Memory B cell (primary cell): ENCODE measurements around the gene MYLK.
"Not testable (repeated sequence)": the region's sequence is repeated elsewhere in the genome, so short reads cannot be mapped to it uniquely, and the experiment has no call there.

ENCODE experiments used
- ATAC-seq: fragments of 150-1000 bp; cut with Tn5 transposase; 2 replicates; pipeline ENCODE4 v1.10.0; 2021; ENCODE audit warnings: low read depth, mild to moderate bottlenecking, moderate library complexity
- DNase-seq, 2 donors: peaks; one replicate each; pipeline ENCODE4 v3.0.0; 2022; ENCODE audit warnings: low spot score in 2 of 2
- H3K27ac Mint-ChIP-seq: one replicate; pipeline ENCODE4 v1.8.0; 2022; ENCODE audit warnings: mild to moderate bottlenecking, moderate library complexity, mixed read lengths
- H3K27me3 Mint-ChIP-seq: one replicate; pipeline ENCODE4 v1.8.0; 2022; ENCODE audit warnings: mixed read lengths
- H3K36me3 Mint-ChIP-seq: one replicate; pipeline ENCODE4 v1.8.0; 2022; ENCODE audit warnings: mild to moderate bottlenecking, mixed read lengths
- H3K4me1 Mint-ChIP-seq: one replicate; pipeline ENCODE4 v1.8.0; 2022; ENCODE audit warnings: mixed read lengths
- H3K4me3 Mint-ChIP-seq: one replicate; pipeline ENCODE4 v1.8.0; 2022; ENCODE audit warnings: mild to moderate bottlenecking, moderate library complexity, mixed read lengths
- H3K9me3 Mint-ChIP-seq: one replicate; pipeline ENCODE4 v1.8.0; 2022; ENCODE audit warnings: mixed read lengths

MYLK gene

DNA sequence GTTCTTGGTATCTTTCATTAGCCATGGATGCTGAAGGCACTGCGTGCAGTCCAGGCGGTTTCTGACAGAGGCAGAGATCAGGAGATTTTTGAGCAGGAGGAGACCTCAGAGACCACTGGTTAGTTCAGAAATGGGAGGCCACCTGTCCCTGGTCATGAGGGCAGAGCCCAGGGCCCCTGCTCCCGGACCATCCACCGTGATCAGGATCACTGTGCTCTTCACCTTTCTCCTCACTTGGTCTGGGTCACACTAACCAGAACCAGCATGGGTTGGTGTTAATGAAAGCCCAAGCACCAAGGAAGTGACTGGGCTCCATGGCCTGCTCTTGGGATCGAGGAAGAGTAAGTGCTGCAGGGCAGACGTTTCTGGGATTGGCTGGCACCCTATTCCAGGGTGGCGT is 257.3 kb downstream of the MYLK start:
- peaks cover 7% of the 10 kb centered on the region for H3K27me3 Mint-ChIP-seq
- H3K27ac Mint-ChIP-seq, result no peak overlapping the region

DNA sequence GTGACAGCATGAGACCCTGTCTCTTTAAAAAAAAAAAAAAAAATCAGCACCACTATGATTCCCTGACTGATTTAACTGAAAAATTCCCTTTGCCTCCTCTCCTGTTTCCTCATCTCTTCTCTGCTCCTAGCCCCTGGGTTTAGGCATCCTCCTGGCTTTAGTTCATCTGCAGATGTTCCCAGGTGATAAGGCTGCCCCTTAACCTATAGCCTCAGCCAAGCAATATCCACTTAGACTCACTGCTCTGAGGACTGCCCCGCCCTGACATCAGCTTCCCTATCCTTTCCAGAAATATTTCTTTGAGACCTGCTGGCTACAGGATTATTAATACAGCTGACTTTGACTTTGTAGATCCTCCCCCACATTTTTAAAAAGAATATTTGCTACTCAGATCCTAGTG is 259.8 kb downstream of the MYLK start:
- Mint-ChIP-seq H3K4me1 (peaks cover under 1% of the 10 kb centered on the region), H3K36me3 (peaks cover 2% of the 10 kb centered on the region), H3K4me3 (no peak overlapping the region), H3K9me3 (no peaks in the 10 kb centered on the region), H3K27me3 (peaks cover 5% of the 10 kb centered on the region), H3K27ac (no peak overlapping the region)
- DNase-seq, result no peak
- ATAC-seq, result no peak

More for the DNA sequence above, 257.3 kb downstream of the MYLK start:
- Mint-ChIP-seq H3K4me3 (no peak overlapping the region), H3K4me1 (no peaks in the 10 kb centered on the region), H3K9me3 (no peaks in the 10 kb centered on the region), H3K36me3 (peaks cover 8% of the 10 kb centered on the region)
- DNase-seq (no peak), ATAC-seq (no peak)

DNA sequence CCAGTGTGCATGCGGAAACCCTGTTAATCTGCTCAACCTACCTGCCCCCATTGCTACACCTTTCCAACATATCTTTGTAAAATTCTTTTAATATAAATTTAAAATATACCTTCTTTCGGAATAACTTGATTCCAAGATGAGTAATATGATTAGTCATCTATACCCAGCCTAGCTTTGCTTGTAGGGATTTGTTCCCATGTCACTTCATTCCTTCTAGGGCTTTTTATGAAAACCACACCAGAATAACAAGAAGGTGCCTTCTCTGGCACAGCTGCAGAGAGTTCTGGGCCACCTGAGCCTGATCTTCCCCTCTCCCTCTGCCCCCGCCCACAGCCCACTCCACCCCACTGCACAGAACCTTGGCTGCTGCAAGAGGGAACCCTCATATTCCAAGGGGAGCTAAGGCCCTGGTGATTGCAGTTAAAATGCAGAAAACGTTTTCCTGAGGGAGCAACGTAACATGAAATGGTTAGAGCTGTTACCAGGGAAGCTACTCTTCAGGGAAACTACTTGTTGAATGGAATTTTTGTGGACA is 260.7 kb downstream of the MYLK start:
- DNase-seq (no peak), ATAC-seq (no peak)
- Mint-ChIP-seq H3K36me3 (no peaks in the 10 kb centered on the region), H3K4me3 (no peak overlapping the region), H3K27ac (no peak overlapping the region), H3K27me3 (peaks cover 4% of the 10 kb centered on the region), H3K9me3 (no peaks in the 10 kb centered on the region), H3K4me1 (peaks cover 6% of the 10 kb centered on the region)

DNA sequence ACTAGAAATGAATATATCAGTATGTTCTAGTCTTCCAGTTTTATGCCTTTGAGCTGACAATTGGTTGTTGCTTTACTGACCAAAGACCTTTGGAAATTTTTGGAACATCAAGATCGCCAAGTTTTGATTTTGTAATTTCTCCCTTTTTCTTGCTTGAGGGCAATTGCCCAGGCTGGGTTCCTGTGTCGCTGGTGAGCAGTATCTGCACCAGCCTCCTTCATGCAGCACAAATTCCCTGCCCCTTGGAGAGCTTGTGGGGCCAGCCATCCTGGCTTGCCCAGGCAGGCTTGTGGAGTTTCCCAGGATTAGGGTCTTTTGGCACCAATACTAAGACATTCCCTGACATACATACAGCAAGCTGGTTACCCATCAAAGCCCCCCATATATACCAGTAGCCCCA is 261.4 kb downstream of the MYLK start:
- no peak for DNase-seq
- H3K36me3 Mint-ChIP-seq, result no peaks in the 10 kb centered on the region
- no peak overlapping the region for H3K4me3 Mint-ChIP-seq
- ATAC-seq, result no peak
- H3K9me3 Mint-ChIP-seq, result no peaks in the 10 kb centered on the region
- H3K4me1 Mint-ChIP-seq, result peaks cover 7% of the 10 kb centered on the region
- H3K27ac Mint-ChIP-seq, result no peak overlapping the region
- peaks cover 3% of the 10 kb centered on the region for H3K27me3 Mint-ChIP-seq

DNA sequence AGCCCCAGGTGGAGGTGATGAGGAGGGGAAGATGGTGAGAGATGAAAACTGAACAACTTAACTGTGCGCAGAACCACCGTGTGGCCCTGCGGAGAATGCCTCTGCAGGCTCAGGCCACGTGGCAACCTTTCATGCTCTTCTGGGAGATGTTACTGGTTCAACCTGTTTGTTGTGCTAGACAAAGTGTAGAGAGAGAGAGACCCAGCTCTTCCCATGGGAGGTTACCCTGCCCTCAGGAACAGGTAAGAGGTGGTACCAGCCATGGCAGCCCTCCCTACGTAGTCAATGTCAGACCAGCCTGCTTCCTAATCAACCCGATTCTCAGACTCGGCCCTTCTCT is 262.3 kb downstream of the MYLK start:
- no peaks in the 10 kb centered on the region for H3K9me3 Mint-ChIP-seq
- ATAC-seq, result no peak
- H3K27me3 Mint-ChIP-seq, result peaks cover 3% of the 10 kb centered on the region
- H3K27ac Mint-ChIP-seq, result no peak overlapping the region
- H3K36me3 Mint-ChIP-seq, result no peaks in the 10 kb centered on the region
- H3K4me1 Mint-ChIP-seq, result peaks cover 7% of the 10 kb centered on the region
- no peak overlapping the region for H3K4me3 Mint-ChIP-seq
- no peak for DNase-seq

GRCh38 chr3:123621186-123621849 is 262.8 kb downstream of the MYLK start:
- Mint-ChIP-seq H3K27ac (no peak overlapping the region), H3K36me3 (no peaks in the 10 kb centered on the region), H3K9me3 (no peaks in the 10 kb centered on the region), H3K4me3 (no peak overlapping the region), H3K4me1 (peaks cover 7% of the 10 kb centered on the region), H3K27me3 (peaks cover 3% of the 10 kb centered on the region)
- no peak for DNase-seq
- no peak for ATAC-seq

GRCh38 chr3:123620343-123620742 is 263.8 kb downstream of the MYLK start:
- Mint-ChIP-seq H3K9me3 (no peaks in the 10 kb centered on the region), H3K36me3 (no peaks in the 10 kb centered on the region), H3K4me3 (no peak overlapping the region), H3K27ac (no peak overlapping the region), H3K27me3 (peaks cover 3% of the 10 kb centered on the region), H3K4me1 (peaks cover 7% of the 10 kb centered on the region)
- DNase-seq (no peak), ATAC-seq (no peak)

DNA sequence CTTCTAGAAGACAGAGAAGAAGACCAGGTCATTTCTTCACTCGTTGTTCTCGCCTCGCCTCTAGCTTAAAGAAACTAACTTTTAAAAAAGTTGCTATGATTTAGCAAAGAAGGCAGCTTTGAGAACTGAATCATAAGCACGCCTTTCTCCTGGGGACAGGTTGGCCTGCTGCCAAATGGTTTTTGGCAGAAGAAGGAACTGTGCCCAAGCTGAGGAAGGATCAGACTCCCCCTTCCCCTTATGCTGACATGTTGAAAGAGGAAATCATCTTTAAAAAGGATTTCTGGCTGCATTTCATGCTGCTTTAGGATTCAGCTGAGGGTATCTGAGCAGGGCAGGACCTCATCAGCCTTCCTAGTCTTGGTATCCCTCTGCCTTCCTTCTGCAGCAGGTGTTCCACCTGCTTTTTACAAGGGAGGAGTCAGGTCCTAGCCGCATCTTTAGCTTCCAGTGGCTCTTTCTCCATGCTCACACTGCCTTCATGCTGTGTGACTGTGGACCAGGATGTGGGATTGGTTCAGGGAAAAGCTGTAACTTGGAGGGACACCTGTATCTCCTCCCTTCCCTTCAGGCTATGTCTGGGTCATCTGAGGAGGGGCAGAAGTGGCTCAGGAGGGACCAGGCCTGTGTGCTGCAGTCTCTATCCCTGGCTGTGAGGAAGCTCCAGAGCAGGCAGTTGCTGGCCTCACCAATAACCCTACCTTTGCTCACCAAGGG is 265.2 kb downstream of the MYLK start:
- H3K9me3 Mint-ChIP-seq, result no peaks in the 10 kb centered on the region
- H3K36me3 Mint-ChIP-seq, result peaks cover 2% of the 10 kb centered on the region
- peaks cover 7% of the 10 kb centered on the region for H3K4me1 Mint-ChIP-seq
- DNase-seq (no peak), ATAC-seq (peak; percentile 50)
- H3K27me3 Mint-ChIP-seq, result no peaks in the 10 kb centered on the region
- H3K27ac Mint-ChIP-seq, result peak overlapping the region; percentile 59
- no peak overlapping the region for H3K4me3 Mint-ChIP-seq

DNA sequence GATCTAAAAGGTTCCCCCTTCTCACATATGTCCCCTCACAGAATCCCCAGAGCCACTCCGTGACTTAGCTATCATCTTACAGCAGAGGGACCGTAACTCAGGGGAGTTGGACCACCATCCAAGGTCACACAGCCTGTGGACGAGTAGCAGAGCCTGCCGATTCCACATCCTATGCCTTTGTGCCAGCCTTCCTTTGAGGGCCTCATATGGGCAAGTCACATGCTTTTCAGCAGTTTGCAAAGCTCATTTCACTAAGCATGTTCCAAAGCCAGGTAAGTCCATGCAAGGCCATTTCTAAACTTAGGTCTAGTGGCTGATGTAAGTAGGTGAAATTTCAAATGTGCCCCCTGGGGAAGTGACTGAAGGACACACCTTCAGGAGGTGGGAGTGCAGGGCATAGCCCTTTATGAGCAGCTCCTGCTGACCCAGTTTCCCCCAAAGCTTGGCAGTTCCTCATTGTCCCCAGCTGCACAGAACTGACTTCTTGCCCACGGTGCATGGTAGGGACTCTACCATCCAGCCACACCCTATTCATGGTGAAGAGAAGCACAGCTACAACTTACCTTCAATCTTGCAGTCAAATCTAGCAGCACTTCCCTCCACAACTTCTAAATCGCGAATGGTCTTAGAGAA is 265.9 kb downstream of the MYLK start:
- H3K36me3 Mint-ChIP-seq, result peaks cover 4% of the 10 kb centered on the region
- H3K4me3 Mint-ChIP-seq, result no peak overlapping the region
- DNase-seq, result no peak
- peaks cover 7% of the 10 kb centered on the region for H3K4me1 Mint-ChIP-seq
- no peaks in the 10 kb centered on the region for H3K27me3 Mint-ChIP-seq
- peak overlapping the region; percentile 59 for H3K27ac Mint-ChIP-seq
- ATAC-seq, result peak; percentile 29
- no peaks in the 10 kb centered on the region for H3K9me3 Mint-ChIP-seq

DNA sequence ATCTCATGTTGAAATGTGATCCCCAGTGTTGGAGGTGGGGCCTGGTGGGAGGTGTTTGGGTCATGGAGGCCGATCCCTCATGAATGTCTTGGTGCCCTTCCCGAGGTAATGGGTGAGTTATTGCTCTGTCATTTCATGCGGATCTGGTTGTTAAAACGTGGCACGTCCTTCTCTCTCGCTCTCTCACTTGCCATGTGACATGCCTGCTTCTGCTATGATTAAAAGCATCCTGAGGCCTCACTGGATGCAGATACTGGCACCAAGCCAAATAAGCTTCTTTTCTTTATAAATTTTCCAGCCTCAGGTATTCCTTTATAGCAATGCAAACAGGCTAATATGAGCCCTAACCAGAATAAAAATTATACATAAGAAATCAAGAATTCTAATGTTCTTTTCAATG is 267.5 kb downstream of the MYLK start:
- Mint-ChIP-seq H3K36me3 (peaks cover 7% of the 10 kb centered on the region), H3K27me3 (no peaks in the 10 kb centered on the region), H3K27ac (no peak overlapping the region), H3K4me1 (peaks cover 7% of the 10 kb centered on the region), H3K4me3 (no peak overlapping the region), H3K9me3 (no peaks in the 10 kb centered on the region)
- ATAC-seq (no peak), DNase-seq (no peak)

DNA sequence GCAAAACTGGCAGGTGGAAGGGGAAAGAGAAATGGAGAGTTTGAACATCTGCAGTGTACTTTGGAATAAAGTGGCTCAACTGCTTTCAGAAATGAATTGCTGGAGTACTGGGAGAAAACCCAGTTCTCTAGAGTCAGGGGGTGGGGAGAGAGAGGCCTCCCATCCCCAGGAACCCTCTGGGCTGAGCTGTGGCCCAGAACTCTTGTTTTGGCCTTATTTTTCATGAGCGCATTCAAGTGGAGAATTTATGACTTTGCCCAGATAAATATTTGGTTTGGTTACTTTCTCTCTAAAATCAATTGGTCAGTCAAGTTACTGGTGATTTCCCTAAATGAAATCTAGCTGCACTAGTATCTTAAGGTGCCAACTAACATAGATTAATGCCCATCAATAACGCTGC is 270.6 kb downstream of the MYLK start:
- DNase-seq (no peak), ATAC-seq (no peak)
- peaks cover 12% of the 10 kb centered on the region for H3K4me1 Mint-ChIP-seq
- no peaks in the 10 kb centered on the region for H3K27me3 Mint-ChIP-seq
- no peaks in the 10 kb centered on the region for H3K9me3 Mint-ChIP-seq
- H3K36me3 Mint-ChIP-seq, result peaks cover 7% of the 10 kb centered on the region
- no peak overlapping the region for H3K27ac Mint-ChIP-seq
- no peak overlapping the region for H3K4me3 Mint-ChIP-seq

- not testable (repeated sequence) for H3K4me3 Mint-ChIP-seq, ATAC-seq, H3K27me3 Mint-ChIP-seq, H3K36me3 Mint-ChIP-seq, H3K9me3 Mint-ChIP-seq, H3K27ac Mint-ChIP-seq, H3K4me1 Mint-ChIP-seq, DNase-seq
These were observed 272.5 kb downstream of the MYLK start for GRCh38 chr3:123611674-123612073.

GRCh38 chr3:123611082-123611481 is 273.1 kb downstream of the MYLK start:
- peaks cover 14% of the 10 kb centered on the region for H3K4me1 Mint-ChIP-seq
- no peak for DNase-seq
- H3K27ac Mint-ChIP-seq, result peak overlapping the region; percentile 28
- H3K9me3 Mint-ChIP-seq, result no peaks in the 10 kb centered on the region
- no peaks in the 10 kb centered on the region for H3K27me3 Mint-ChIP-seq
- ATAC-seq, result no peak
- peaks cover 7% of the 10 kb centered on the region for H3K36me3 Mint-ChIP-seq
- H3K4me3 Mint-ChIP-seq, result no peak overlapping the region

DNA sequence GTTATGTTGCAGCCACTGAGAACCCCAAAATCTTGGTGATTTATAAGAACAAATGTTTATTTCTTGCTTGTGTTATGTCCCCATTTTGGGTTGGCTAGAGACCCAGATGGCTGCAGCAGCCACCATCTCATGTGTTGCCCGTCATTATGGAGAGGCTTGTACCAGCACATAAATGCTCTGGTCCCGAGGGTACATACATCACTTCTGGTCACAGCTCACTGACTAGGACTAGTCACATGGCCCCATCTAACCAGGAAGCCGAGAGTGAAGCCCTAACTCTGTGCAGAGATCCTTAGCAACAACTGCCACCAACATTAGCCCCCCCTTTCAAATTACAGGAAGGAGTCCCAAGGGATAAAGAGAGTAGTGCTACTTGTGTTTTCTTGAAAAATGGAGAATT is 273.8 kb downstream of the MYLK start:
- DNase-seq (peak; percentile 25 to 27), ATAC-seq (peak; percentile 99)
- Mint-ChIP-seq H3K4me3 (no peak overlapping the region), H3K27me3 (no peaks in the 10 kb centered on the region), H3K9me3 (no peaks in the 10 kb centered on the region), H3K36me3 (peaks cover 7% of the 10 kb centered on the region), H3K27ac (peak overlapping the region; percentile 88), H3K4me1 (peaks cover 18% of the 10 kb centered on the region)
